HCT116 (cell line): Measurements from ENCODE around the gene ZNF630.

Experiments
- JUND ChIP-seq: IDR thresholded peaks from 2 replicates; pipeline ENCODE4 v1.6.1; 2012
- POLR2AphosphoS5 ChIP-seq: IDR thresholded peaks from 2 replicates; pipeline ENCODE4 v1.6.1; 2011; ENCODE audit warnings: mild to moderate bottlenecking, low read depth, low read length, moderate library complexity
- SRF ChIP-seq: IDR thresholded peaks from 2 replicates; pipeline ENCODE4 v1.6.1; 2012; ENCODE audit warnings: low read depth
- TCF7L2 ChIP-seq: IDR thresholded peaks from 2 replicates; pipeline ENCODE4 v1.7.0; 2011; ENCODE audit warnings: borderline replicate concordance, inconsistent platforms; ENCODE audit not compliant: insufficient read depth, insufficient read length; ENCODE audit errors: extremely low read depth

DNA sequence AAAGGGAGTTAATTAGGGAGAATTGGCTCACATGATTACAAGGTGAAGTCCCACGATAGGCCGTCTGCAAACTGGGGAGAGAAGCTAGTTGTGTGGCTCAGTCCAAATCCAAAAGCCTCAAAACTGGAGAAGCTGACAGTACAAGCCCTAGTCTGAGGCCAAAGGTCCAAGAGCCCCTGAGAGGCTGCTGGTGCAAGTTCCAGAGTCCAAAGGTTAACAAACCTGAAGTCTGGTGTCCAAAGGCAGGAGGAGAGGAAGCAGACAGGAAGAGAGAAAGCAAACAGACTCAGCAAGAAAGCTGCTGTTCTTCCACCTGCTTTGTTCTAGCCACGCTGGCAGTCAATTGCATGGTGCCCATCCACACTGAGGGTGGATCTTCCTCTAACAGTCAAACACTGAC, 30.0 kb upstream of the ZNF630 start:
- TF ChIP-seq SRF = no peak
- no peak for TF ChIP-seq JUND
- TF ChIP-seq POLR2AphosphoS5 = no peak
- no peak for TF ChIP-seq TCF7L2
